Right ventricle myocardium superior (tissue), 1 donor: ENCODE measurements around the gene NCAPD2. TPM values are rescaled to one million over a fixed set of nuclear protein-coding genes. Genes with fewer than 3 reads are reported as not detected.
A peak's percentile ranks its signal among the peaks of the same experiment; 100 is the strongest.
"Not testable (repeated sequence)": the region's sequence is repeated elsewhere in the genome, so short reads cannot be mapped to it uniquely, and the experiment has no call there.

Source experiments
- ATAC-seq: fragments of 200-7000 bp; cut with Tn5 transposase; one replicate; pipeline ENCODE4 v1.9.1; 2020; ENCODE audit warnings: mild to moderate bottlenecking; ENCODE audit not compliant: poor library complexity
- DNase-seq: peaks from one replicate; pipeline ENCODE4 v3.0.0-alpha.2; 2020
- intact Hi-C: fragments of 100-400 bp; cut with DNase I; formaldehyde crosslinking; loops from one replicate; pipeline ENCODE4 v1.11.2; 2022
- total RNA-seq: library from RNA; stranded (reverse); fragmentation: NEBNext Ultra II Directional; extraction: Animal tissue kit (Norgen Biotek cat#: 25700); gene quantifications from one replicate; pipeline ENCODE4 v1.2.1, GENCODE V29; 2021
- donor health status: DM: no; HTN: yes; CAD: no; lungs with severe emphysema.

Gene NCAPD2
- total RNA-seq, 1 donor from 2014 or later, result 8.9 TPM

- DNase-seq (no peak), ATAC-seq (no peak)
- intact Hi-C loops, result no loop called here
Observed at GRCh38 chr12:6476489-6476888, 17.4 kb upstream of the NCAPD2 start.

- DNase-seq, ATAC-seq, intact Hi-C loops: not testable (repeated sequence)
Observed at GRCh38 chr12:6477601-6478377, 16.1 kb upstream of the NCAPD2 start.

- intact Hi-C loops, result no loop called here
- no peak for ATAC-seq
- no peak for DNase-seq
Observed at GRCh38 chr12:6478416-6478815, 15.5 kb upstream of the NCAPD2 start.

GRCh38 chr12:6488240-6488639, 5.7 kb upstream of the NCAPD2 start:
- intact Hi-C loops, result no loop called here
- ATAC-seq, result no peak
- DNase-seq, result no peak

GRCh38 chr12:6489449-6489848, 4.5 kb upstream of the NCAPD2 start:
- DNase-seq, result no peak
- no peak for ATAC-seq
- intact Hi-C loops, result no loop called here

DNA sequence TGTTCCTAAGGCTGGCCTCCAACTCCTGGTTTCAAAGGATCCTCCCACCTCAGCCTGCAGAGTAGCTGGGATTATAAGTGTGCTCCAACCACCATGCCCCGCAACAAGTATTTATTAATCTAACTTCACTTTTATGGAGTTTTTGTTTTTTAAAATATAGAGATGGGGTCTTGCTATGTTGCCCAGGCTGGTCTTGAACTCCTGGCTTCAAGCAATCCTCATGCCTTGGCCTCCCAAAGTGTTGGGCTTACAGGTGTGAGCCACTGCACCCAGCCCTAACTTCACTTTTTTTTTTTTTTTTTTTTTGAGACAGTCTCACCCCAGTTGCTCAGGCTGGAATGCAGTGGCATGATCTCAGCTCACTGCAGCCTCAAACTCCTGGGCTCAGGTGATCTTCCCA, 3.2 kb upstream of the NCAPD2 start:
- ATAC-seq, DNase-seq, intact Hi-C loops: not testable (repeated sequence)

- peak; percentile 97 for ATAC-seq
- intact Hi-C loops, result no loop called here
- peak; percentile 99 for DNase-seq
Observed at GRCh38 chr12:6492838-6493496, 935 bp upstream of the NCAPD2 start, which contains the start of gene MRPL51. TSS of gene MRPL51 (minus strand) at chr12:6493262. CDS start at chr12:6493136, 126 bp downstream.

DNA sequence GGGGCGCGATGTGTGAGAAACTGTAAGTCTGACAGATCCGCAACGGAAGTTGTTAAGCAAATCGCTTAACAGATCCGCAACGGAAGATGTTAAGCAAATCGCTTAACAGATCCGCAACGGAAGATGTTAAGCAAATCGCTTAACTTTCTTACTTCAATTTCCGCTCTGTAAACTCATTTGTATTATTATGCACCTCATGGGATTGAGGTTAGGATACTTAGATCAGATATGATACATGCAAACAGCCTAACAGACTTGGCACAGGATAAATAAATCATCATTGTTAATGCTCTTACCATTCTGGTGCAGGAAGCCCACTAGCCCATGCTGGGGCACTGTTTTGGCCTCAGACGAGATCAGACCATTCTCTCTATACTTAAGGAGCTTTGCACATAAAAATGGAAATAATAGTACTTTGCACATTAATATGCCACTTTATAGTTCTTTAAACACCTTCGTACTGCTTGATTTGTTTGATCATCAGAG, 399 bp downstream of the NCAPD2 start:
- ATAC-seq (no peak), DNase-seq (no peak)
- intact Hi-C loops, result no loop called here

GRCh38 chr12:6494968-6495367, 1.1 kb downstream of the NCAPD2 start:
- intact Hi-C loops, result no loop called here
- no peak for ATAC-seq
- no peak for DNase-seq

- DNase-seq, intact Hi-C loops, ATAC-seq: not testable (repeated sequence)
Observed at GRCh38 chr12:6497291-6497690, 3.4 kb downstream of the NCAPD2 start.

DNA sequence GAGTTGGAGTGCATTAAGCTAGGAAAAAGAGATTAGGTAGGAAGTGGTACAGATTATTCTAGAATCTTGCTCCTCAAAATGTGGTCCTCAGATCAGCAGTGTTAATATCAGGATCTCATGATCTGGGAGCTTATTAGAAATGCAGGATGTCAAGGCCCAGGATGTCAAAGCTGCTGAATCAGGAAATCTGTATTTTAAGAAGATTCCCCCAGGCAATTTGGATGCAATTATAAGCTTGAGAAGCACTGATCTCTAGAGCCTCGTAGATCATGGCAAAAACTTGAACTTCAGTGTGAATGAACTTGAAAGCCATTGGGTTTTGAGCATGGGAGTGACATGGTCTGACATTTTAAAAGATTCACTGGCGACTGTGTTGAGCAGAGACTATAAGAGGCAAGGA, 6.6 kb downstream of the NCAPD2 start:
- intact Hi-C loops, result no loop called here
- no peak for DNase-seq
- ATAC-seq, result no peak

DNA sequence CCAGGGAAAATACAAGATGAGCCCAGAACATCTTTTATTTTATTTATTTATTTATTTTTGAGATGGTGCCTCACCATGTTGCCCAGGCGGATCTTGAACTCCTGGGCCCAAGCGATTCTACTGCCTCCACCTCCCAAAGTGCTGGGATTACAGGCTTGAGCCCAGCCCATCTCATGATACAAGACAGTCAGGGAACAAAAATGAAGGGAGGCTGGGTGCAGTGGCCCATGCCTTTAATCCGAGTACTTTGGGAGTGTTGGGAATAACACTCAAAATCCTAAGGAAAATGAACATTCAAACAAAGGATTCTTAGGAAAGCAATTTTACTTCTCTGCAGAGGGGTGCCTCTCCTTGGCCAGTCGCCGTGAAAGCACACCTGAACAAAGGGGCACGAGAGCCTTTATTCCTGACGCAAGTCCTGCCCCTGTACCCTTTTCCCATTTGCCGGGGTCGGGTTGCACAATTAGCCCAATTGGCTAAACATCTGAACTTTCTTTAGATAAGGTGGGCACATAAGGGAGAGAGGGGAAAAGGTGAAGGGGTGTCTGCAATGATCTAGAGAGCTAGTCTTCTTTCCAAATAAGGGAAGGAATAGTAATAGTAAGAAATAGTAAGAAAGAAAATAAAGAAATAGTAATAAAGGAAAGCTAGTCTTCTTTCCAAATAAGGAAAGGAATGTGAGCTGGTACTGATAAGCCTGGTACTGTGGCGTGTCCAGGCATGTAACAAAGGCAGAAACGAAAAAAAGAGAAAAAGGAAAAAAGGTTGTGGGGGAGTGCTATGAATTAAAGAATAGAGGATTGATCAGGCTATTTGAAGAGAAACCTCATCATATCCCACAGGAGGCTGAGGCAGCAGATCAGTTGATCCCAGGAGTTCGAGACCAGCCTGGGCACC, 13.4 kb downstream of the NCAPD2 start:
- ATAC-seq (no peak), DNase-seq (no peak)

DNA sequence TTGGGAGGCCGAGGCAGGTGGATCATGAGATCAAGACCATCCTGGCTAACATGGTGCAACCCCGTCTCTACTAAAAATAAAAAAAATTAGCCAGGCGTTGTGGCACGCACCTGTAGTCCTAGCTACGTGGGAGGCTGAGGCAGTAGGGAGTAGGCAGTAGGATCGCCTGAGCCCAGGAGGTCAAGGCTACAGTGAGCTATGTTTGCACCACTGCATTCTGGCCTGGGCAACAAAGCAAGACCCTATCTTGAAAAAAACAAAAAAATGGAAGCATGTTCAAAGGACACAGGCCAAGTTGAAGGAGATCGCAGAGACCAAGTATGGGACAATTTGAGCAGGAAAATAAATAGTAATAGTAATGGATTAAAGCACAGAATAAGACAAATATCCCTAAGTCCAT, 14.2 kb downstream of the NCAPD2 start:
- intact Hi-C loops, result no loop called here
- no peak for DNase-seq
- no peak for ATAC-seq

More for the DNA sequence above, 13.4 kb downstream of the NCAPD2 start:
- intact Hi-C loops, result no loop called here

GRCh38 chr12:6520186-6520585, 26.3 kb downstream of the NCAPD2 start:
- DNase-seq (no peak), ATAC-seq (no peak)
- intact Hi-C loops, result no loop called here

DNA sequence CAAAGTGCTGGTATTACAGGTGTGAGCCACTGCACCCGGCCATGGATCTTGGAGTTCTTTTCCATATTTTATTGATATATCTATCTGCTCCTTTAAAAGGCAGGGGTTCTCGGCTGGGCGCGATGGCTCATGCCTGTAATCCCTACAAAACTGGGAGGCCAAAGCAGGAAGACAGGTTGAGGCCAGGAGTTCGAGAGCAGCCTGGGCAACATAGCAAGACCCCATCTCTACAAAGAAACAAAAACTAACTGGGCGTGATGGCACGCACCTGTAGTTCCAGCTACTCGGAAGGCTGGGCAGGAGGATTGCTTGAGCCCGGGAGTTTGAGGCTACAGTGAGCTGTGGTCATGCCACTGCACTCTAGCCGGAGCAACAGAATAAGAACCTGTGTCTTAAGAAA, 28.3 kb downstream of the NCAPD2 start:
- ATAC-seq (no peak), DNase-seq (no peak)
- intact Hi-C loops, result no loop called here

GRCh38 chr12:6523708-6524107, 29.8 kb downstream of the NCAPD2 start:
- ATAC-seq (no peak), DNase-seq (no peak)
- intact Hi-C loops, result no loop called here

- ATAC-seq (no peak), DNase-seq (no peak)
- intact Hi-C loops, result no loop called here
Observed at GRCh38 chr12:6524648-6525047, 30.7 kb downstream of the NCAPD2 start.

DNA sequence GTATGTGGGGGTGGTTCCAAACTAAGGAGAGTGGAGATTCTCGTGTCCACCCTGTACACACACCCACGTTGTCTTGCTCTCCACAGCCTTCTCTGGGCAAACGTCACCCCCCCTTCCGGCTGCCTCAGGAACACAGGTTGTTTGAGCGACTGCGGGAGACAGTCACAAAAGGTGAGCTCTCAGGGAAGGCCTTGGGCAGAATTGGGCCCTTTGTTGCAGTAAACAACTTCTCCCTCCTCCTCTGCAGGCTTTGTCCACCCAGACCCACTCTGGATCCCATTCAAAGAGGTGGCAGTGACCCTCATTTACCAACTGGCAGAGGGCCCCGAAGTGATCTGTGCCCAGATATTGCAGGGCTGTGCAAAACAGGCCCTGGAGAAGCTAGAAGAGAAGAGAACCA, 32.3 kb downstream of the NCAPD2 start:
- ATAC-seq, result no peak
- DNase-seq, result no peak
- intact Hi-C loops, result no loop called here
